IMR-90 (cell line): ENCODE results near the gene CYP19A1. TPM values are rescaled to one million over a fixed set of nuclear protein-coding genes. Genes with fewer than 3 reads are reported as not detected.

Source experiments
- ATAC-seq: fragments of 200-7000 bp; cut with Tn5 transposase; 2 replicates; pipeline ENCODE4 v1.9.1; 2020; ENCODE audit warnings: low read depth, mild to moderate bottlenecking, moderate library complexity
- BruUV-seq: library from RNA; stranded (reverse); fragments of 400-500 nt; replicated peaks from 2 replicates; lab custom pipeline; 2021; lab: Mats Ljungman, UMichigan
- CTCF ChIA-PET: fragments of 300-600 bp; formaldehyde crosslinking; extraction: SDS; loops from one replicate; lab custom pipeline; 2021; ENCODE audit warnings: antibody characterized with exemption; lab: Yijun Ruan, JAX
- POLR2A ChIA-PET: fragments of 300-600 bp; sonication (Branson Sonifier 250); formaldehyde crosslinking; loops from one replicate; lab custom pipeline; 2022; ENCODE audit warnings: antibody characterized with exemption; ENCODE audit not compliant: unreplicated experiment; lab: Charles Lee
- DNase-seq: peaks from one replicate; pipeline ENCODE4 v3.0.0; 2013
- H2AFZ ChIP-seq: replicated peaks from 2 replicates; pipeline ENCODE3; 2013; ENCODE audit warnings: low read length, mild to moderate bottlenecking; ENCODE audit not compliant: poor library complexity
- H2AK5ac ChIP-seq: 2 replicates; pipeline ENCODE4 v1.6.1; 2013; ENCODE audit warnings: low read depth, low read length, inconsistent platforms
- H2AK9ac ChIP-seq: replicated peaks from 2 replicates; pipeline ENCODE3; 2013; ENCODE audit warnings: mild to moderate bottlenecking, low read depth, low read length, moderate library complexity; ENCODE audit not compliant: poor library complexity
- H2BK120ac ChIP-seq: 2 replicates; pipeline ENCODE4 v1.6.1; 2013; ENCODE audit warnings: low read depth, low read length, inconsistent platforms
- H2BK15ac ChIP-seq: 3 replicates; pipeline ENCODE4 v1.6.1; 2013; ENCODE audit warnings: low read depth, low read length, inconsistent platforms
- H2BK20ac ChIP-seq: 2 replicates; pipeline ENCODE4 v1.6.1; 2013; ENCODE audit warnings: low read depth, mild to moderate bottlenecking, inconsistent platforms, low read length, moderate library complexity
- H2BK5ac ChIP-seq: 2 replicates; pipeline ENCODE4 v1.6.1; 2013; ENCODE audit warnings: mild to moderate bottlenecking, low read depth, low read length, inconsistent platforms; ENCODE audit not compliant: poor library complexity, severe bottlenecking
- H3K14ac ChIP-seq: replicated peaks from 2 replicates; pipeline ENCODE4 v1.6.1; 2013; ENCODE audit warnings: low read depth, low read length, inconsistent platforms
- H3K18ac ChIP-seq: 2 replicates; pipeline ENCODE4 v1.6.1; 2013; ENCODE audit warnings: low read depth, low read length, control low read depth
- H3K23ac ChIP-seq: 2 replicates; pipeline ENCODE4 v1.6.1; 2013; ENCODE audit warnings: low read depth, low read length, inconsistent platforms
- H3K27ac ChIP-seq: 2 replicates; pipeline ENCODE4 v1.5.1; 2013; ENCODE audit warnings: mild to moderate bottlenecking, control low read depth, low read length; ENCODE audit not compliant: insufficient read depth
- H3K27me3 ChIP-seq: 2 replicates; pipeline ENCODE4 v1.6.1; 2013; ENCODE audit warnings: low read length; ENCODE audit not compliant: control insufficient read depth, insufficient read depth
- H3K36me3 ChIP-seq: 2 replicates; pipeline ENCODE4 v1.6.1; 2013; ENCODE audit warnings: low read length, mixed read lengths; ENCODE audit not compliant: control insufficient read depth, insufficient read depth
- H3K4ac ChIP-seq: 2 replicates; pipeline ENCODE4 v1.6.1; 2013; ENCODE audit warnings: low read depth, low read length, inconsistent platforms
- H3K4me1 ChIP-seq: 2 replicates; pipeline ENCODE4 v1.6.1; 2013; ENCODE audit warnings: low read length, mixed read lengths; ENCODE audit not compliant: control insufficient read depth, insufficient read depth
- H3K4me2 ChIP-seq: 2 replicates; pipeline ENCODE4 v1.6.1; 2013; ENCODE audit warnings: low read depth, mild to moderate bottlenecking, control low read depth, low read length, moderate library complexity
- H3K4me3 ChIP-seq: 2 replicates; pipeline ENCODE4 v1.5.1; 2013; ENCODE audit warnings: low read depth, mild to moderate bottlenecking, control low read depth, low read length, moderate library complexity; ENCODE audit not compliant: insufficient read depth
- H3K56ac ChIP-seq: 2 replicates; pipeline ENCODE4 v1.6.1; 2013; ENCODE audit warnings: low read length, inconsistent platforms; ENCODE audit not compliant: insufficient read depth; ENCODE audit errors: extremely low read depth
- H3K79me1 ChIP-seq, 2 experiments: 2 replicates each; pipeline ENCODE4 v1.6.1; 2013; ENCODE audit warnings: low read length in 2 of 2, inconsistent platforms in 1 of 2, low read depth in 1 of 2
- H3K9ac ChIP-seq: 2 replicates; pipeline ENCODE4 v1.6.1; 2013; ENCODE audit warnings: low read depth, low read length, control low read depth
- H3K9me1 ChIP-seq: 2 replicates; pipeline ENCODE4 v1.6.1; 2013; ENCODE audit warnings: low read length, inconsistent platforms; ENCODE audit not compliant: insufficient read depth
- H3K9me3 ChIP-seq: 2 replicates; pipeline ENCODE4 v1.6.1; 2013; ENCODE audit warnings: low read length; ENCODE audit not compliant: control insufficient read depth, insufficient read depth
- H4K20me1 ChIP-seq: 2 replicates; pipeline ENCODE4 v1.6.1; 2013; ENCODE audit warnings: low read length, inconsistent platforms; ENCODE audit not compliant: insufficient read depth
- H4K5ac ChIP-seq: 2 replicates; pipeline ENCODE4 v1.6.1; 2013; ENCODE audit warnings: mild to moderate bottlenecking, low read depth, low read length, control low read depth
- H4K8ac ChIP-seq, 2 experiments: 2 replicates each; pipeline ENCODE4 v1.6.1; 2013; ENCODE audit warnings: low read depth in 2 of 2, low read length in 2 of 2, control low read depth in 1 of 2, inconsistent platforms in 1 of 2
- H4K91ac ChIP-seq: 2 replicates; pipeline ENCODE4 v1.6.1; 2013; ENCODE audit warnings: low read depth, low read length, inconsistent platforms; ENCODE audit not compliant: insufficient read depth
- BHLHE40 ChIP-seq: fragments of 150-350 bp; IDR thresholded peaks from 2 replicates; pipeline ENCODE4 v1.6.1; 2016; ENCODE audit warnings: mild to moderate bottlenecking, low read depth, low read length
- CEBPB ChIP-seq: IDR thresholded peaks from 2 replicates; pipeline ENCODE4 v1.6.1; 2012; ENCODE audit warnings: low read depth, low read length, improper control_type of control experiment
- FOS ChIP-seq: fragments of 150-350 bp; IDR thresholded peaks from 2 replicates; pipeline ENCODE4 v1.6.1; 2016; ENCODE audit warnings: low read depth, low read length
- MAFK ChIP-seq: IDR thresholded peaks from 2 replicates; pipeline ENCODE4 v1.6.1; 2012; ENCODE audit warnings: low read depth, low read length, improper control_type of control experiment
- MAZ ChIP-seq: IDR thresholded peaks from 2 replicates; pipeline ENCODE4 v1.6.1; 2012; ENCODE audit warnings: low read depth, mild to moderate bottlenecking, low read length, improper control_type of control experiment, moderate library complexity, borderline replicate concordance
- MXI1 ChIP-seq: IDR thresholded peaks from 2 replicates; pipeline ENCODE4 v1.6.1; 2012; ENCODE audit warnings: low read depth, mild to moderate bottlenecking, low read length, moderate library complexity, borderline replicate concordance
- NFE2L2 ChIP-seq: fragments of 150-350 bp; IDR thresholded peaks from 2 replicates; pipeline ENCODE4 v1.6.1; 2016; ENCODE audit warnings: low read depth, mild to moderate bottlenecking, low read length
- RAD21 ChIP-seq: IDR thresholded peaks from 2 replicates; pipeline ENCODE4 v1.6.1; 2012; ENCODE audit warnings: low read length, improper control_type of control experiment
- RCOR1 ChIP-seq: IDR thresholded peaks from 2 replicates; pipeline ENCODE4 v1.6.1; 2012; ENCODE audit warnings: mild to moderate bottlenecking, low read length, improper control_type of control experiment; ENCODE audit not compliant: insufficient replicate concordance
- RFX5 ChIP-seq: IDR thresholded peaks from 2 replicates; pipeline ENCODE4 v1.8.0; 2012; ENCODE audit warnings: low read depth, mild to moderate bottlenecking, low read length, moderate library complexity
- SMC3 ChIP-seq: fragments of 150-350 bp; IDR thresholded peaks from 2 replicates; pipeline ENCODE4 v1.6.1; 2016; ENCODE audit warnings: low read depth, mild to moderate bottlenecking, antibody characterized with exemption, low read length, moderate library complexity
- WGBS, 2 experiments: methylation state at CpG; one replicate each; pipeline versions ENCODE4 v1.1.5 to v1.1.7; 2013; ENCODE audit warnings: missing lambda C conversion rate in 2 of 2; ENCODE audit not compliant: insufficient read length in 1 of 2; ENCODE audit errors: extremely low coverage in 2 of 2; 5-methylcytosine and 5-hydroxymethylcytosine counted together
- dilution Hi-C: fragments of 300-500 bp; cut with HindIII; formaldehyde crosslinking; loops from one replicate; pipeline ENCODE4 v1.14.3; 2018; ENCODE audit warnings: low sequenced_read_pairs; ENCODE audit not compliant: unreplicated experiment
- in situ Hi-C: fragments of 300-500 bp; cut with MboI; formaldehyde crosslinking; loops from 3 replicates; pipeline ENCODE4 v1.14.3; 2019; ENCODE audit warnings: low sequenced_read_pairs, inconsistent platforms, mixed read lengths
- intact Hi-C: fragments of 100-400 bp; cut with micrococcal nuclease; formaldehyde crosslinking; loops from 2 replicates; pipeline ENCODE4 v1.10.0; 2022
- polyA plus RNA-seq, 3 experiments: library from polyadenylated mRNA; depleted of rRNA; stranded (reverse); fragments of >200 nt; gene quantifications; 2 replicates each; pipeline ENCODE4 v1.2.3, GENCODE V29; 2012; ENCODE audit warnings: low replicate concordance in 1 of 3
- total RNA-seq: library from RNA; depleted of rRNA; stranded (reverse); fragments of >200 nt; gene quantifications from 2 replicates; pipeline ENCODE4 v1.2.3, GENCODE V29; 2012
- TF ChIP-seq, protein P1 (sequence below): conservative IDR thresholded peaks from 2 replicates; pipeline ENCODE4 v1.5.1; 2012; ENCODE audit warnings: mild to moderate bottlenecking, low read depth, low read length, improper control_type of control experiment
- TF ChIP-seq, protein P2 (sequence below): fragments of 150-350 bp; IDR thresholded peaks from 2 replicates; pipeline ENCODE4 v1.6.1; 2016; ENCODE audit warnings: low read depth, mild to moderate bottlenecking, low read length, moderate library complexity, borderline replicate concordance
- TF ChIP-seq, protein P3 (sequence below): fragments of 150-350 bp; IDR thresholded peaks from 2 replicates; pipeline ENCODE4 v1.6.1; 2017; ENCODE audit warnings: mild to moderate bottlenecking, antibody characterized with exemption, low read length, low read depth

The CYP19A1 gene
- total and polyA plus RNA-seq, 2 of the 4 experiments (the other 2 are of a cell fraction) = not detected

DNA sequence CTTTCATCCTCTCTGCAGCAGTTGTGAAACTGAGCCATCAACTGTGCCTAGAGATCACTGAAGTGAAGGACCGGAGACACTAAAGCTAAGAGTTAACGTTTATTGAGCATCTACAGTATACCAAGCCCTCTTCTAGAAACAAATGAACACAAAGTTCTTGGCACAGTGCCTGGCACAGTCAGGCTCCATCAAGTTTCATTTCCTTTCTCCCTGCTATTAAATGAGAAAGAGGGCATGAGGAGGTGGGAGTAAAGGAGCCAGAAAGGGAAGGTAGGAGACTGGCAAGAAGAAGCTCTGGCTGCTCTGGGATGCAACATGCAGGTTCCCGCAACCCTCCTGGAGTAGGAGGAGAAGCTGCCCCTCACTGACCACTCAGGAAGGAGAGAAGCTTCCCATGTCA, 30.6 kb downstream of the CYP19A1 start:
- BruUV-seq = no TSS peak
- Histone ChIP-seq H3K4me1 (peaks cover 13% of the 10 kb centered on the region; the same call in 1 of the 2 replicates), H3K23ac (no peak overlapping the region), H2AK5ac (no peak overlapping the region), H3K56ac (no peak overlapping the region), H2BK120ac (no peak overlapping the region), H3K4me3 (no peak overlapping the region), H3K9me3 (no peaks in the 10 kb centered on the region), H2AFZ (no peak overlapping the region), H3K79me1 (no peaks in the 10 kb centered on the region), H3K27me3 (peaks cover 18% of the 10 kb centered on the region), H4K91ac (no peak overlapping the region), H3K9me1 (no peaks in the 10 kb centered on the region), H3K14ac (no peak overlapping the region), H3K27ac (no peak overlapping the region), H2AK9ac (no peak overlapping the region), H3K18ac (no peak overlapping the region), H3K4ac (no peak overlapping the region), H4K5ac (no peak overlapping the region), H4K20me1 (no peaks in the 10 kb centered on the region), H2BK20ac (no peak overlapping the region), H3K9ac (no peak overlapping the region), H2BK5ac (no peak overlapping the region), H3K36me3 (no peaks in the 10 kb centered on the region), H2BK15ac (no peak overlapping the region), H3K4me2 (no peak overlapping the region), H4K8ac (no peak overlapping the region)
- in situ Hi-C loops = no loop called here
- WGBS, 2 experiments = no CpG with 5 or more reads among the region's 3 CpGs
- no peak for DNase-seq
- dilution Hi-C loops = no loop called here
- ATAC-seq = no peak
- intact Hi-C loops = no loop called here
- ChIA-PET CTCF (interaction anchor here (1.1 kb wide), 1 partner anchor 145 kb away, joined by 3 read pairs; no protein-coding TSS in a partner anchor), POLR2A (no interaction called here)
- no peak for TF ChIP-seq RAD21
- no peak for TF ChIP-seq FOS
- TF ChIP-seq, protein P1, sequence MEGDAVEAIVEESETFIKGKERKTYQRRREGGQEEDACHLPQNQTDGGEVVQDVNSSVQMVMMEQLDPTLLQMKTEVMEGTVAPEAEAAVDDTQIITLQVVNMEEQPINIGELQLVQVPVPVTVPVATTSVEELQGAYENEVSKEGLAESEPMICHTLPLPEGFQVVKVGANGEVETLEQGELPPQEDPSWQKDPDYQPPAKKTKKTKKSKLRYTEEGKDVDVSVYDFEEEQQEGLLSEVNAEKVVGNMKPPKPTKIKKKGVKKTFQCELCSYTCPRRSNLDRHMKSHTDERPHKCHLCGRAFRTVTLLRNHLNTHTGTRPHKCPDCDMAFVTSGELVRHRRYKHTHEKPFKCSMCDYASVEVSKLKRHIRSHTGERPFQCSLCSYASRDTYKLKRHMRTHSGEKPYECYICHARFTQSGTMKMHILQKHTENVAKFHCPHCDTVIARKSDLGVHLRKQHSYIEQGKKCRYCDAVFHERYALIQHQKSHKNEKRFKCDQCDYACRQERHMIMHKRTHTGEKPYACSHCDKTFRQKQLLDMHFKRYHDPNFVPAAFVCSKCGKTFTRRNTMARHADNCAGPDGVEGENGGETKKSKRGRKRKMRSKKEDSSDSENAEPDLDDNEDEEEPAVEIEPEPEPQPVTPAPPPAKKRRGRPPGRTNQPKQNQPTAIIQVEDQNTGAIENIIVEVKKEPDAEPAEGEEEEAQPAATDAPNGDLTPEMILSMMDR = no peak
- no peak for TF ChIP-seq MAZ
- TF ChIP-seq, protein P2, sequence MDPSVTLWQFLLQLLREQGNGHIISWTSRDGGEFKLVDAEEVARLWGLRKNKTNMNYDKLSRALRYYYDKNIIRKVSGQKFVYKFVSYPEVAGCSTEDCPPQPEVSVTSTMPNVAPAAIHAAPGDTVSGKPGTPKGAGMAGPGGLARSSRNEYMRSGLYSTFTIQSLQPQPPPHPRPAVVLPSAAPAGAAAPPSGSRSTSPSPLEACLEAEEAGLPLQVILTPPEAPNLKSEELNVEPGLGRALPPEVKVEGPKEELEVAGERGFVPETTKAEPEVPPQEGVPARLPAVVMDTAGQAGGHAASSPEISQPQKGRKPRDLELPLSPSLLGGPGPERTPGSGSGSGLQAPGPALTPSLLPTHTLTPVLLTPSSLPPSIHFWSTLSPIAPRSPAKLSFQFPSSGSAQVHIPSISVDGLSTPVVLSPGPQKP = no peak
- TF ChIP-seq NFE2L2 = no peak
- no peak for TF ChIP-seq RFX5
- TF ChIP-seq SMC3 = no peak
- no peak for TF ChIP-seq BHLHE40
- TF ChIP-seq, protein P3, sequence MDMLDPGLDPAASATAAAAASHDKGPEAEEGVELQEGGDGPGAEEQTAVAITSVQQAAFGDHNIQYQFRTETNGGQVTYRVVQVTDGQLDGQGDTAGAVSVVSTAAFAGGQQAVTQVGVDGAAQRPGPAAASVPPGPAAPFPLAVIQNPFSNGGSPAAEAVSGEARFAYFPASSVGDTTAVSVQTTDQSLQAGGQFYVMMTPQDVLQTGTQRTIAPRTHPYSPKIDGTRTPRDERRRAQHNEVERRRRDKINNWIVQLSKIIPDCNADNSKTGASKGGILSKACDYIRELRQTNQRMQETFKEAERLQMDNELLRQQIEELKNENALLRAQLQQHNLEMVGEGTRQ = no peak
- no peak for TF ChIP-seq MXI1
- TF ChIP-seq CEBPB = no peak
- no peak for TF ChIP-seq RCOR1
- no peak for TF ChIP-seq MAFK
